Erythroblast (primary cell): ENCODE data around the gene GPR37L1.

Source experiments
- GATA1 ChIP-seq: IDR thresholded peaks from 2 replicates; pipeline ENCODE4 v1.6.1; 2011; ENCODE audit warnings: low read depth, mild to moderate bottlenecking, control low read depth, low read length, moderate library complexity
- POLR2A ChIP-seq: IDR thresholded peaks from 2 replicates; pipeline ENCODE4 v1.6.1; 2011; ENCODE audit warnings: mild to moderate bottlenecking, low read length

GRCh38 chr1:202130297-202130721, 7.6 kb downstream of the GPR37L1 start:
- no peak for TF ChIP-seq POLR2A
- TF ChIP-seq GATA1 = no peak
